Subcutaneous adipose tissue (tissue), 4 donors: ENCODE results near the gene FYN. TPM values are rescaled to one million over a fixed set of nuclear protein-coding genes. Genes with fewer than 3 reads are reported as not detected.

Experiments
- CTCF ChIP-seq: fragments of 450-650 bp; IDR thresholded peaks from one replicate; pipeline ENCODE4 v1.5.1; 2016; ENCODE audit warnings: low read depth, mild to moderate bottlenecking, control low read depth, antibody characterized with exemption, moderate library complexity
- total RNA-seq, 4 donors: library from RNA; depleted of rRNA; stranded (reverse); fragments of >200 nt; gene quantifications; one replicate each; pipeline ENCODE4 v1.1.0, GENCODE V29; 2016

FYN gene
- total RNA-seq, 4 donors from 2014 or later = 185 to 279 (median 252) TPM

- no peak for TF ChIP-seq CTCF
Measured at GRCh38 chr6:111651185-111652034, 221.8 kb downstream of the FYN start.

GRCh38 chr6:111650049-111650448 lies 223.2 kb downstream of the FYN start:
- TF ChIP-seq CTCF = no peak

- TF ChIP-seq CTCF = no peak
Measured at GRCh38 chr6:111648100-111648499, 225.2 kb downstream of the FYN start.

- TF ChIP-seq CTCF = no peak
Measured at GRCh38 chr6:111646942-111647341, 226.3 kb downstream of the FYN start.

- TF ChIP-seq CTCF = no peak
Measured at GRCh38 chr6:111646034-111646433, 227.2 kb downstream of the FYN start.

- no peak for TF ChIP-seq CTCF
Measured at GRCh38 chr6:111644893-111645430, 228.3 kb downstream of the FYN start.

GRCh38 chr6:111642463-111643158 lies 230.6 kb downstream of the FYN start:
- TF ChIP-seq CTCF = no peak
